Ovary (tissue), 3 donors: ENCODE results near the gene MMP3.
"Not testable (repeated sequence)": the region's sequence is repeated elsewhere in the genome, so short reads cannot be mapped to it uniquely, and the experiment has no call there.

Experiments used
- EP300 ChIP-seq: sonication (generic); formaldehyde crosslinking; IDR thresholded peaks from one replicate; pipeline ENCODE4 v1.6.1; 2017; ENCODE audit warnings: antibody characterized with exemption
- TF ChIP-seq, protein P1 (sequence below), 3 donors: fragments of 450-650 bp in 2 of 3; fragments of 200-600 bp in 1 of 3; IDR thresholded peaks; one replicate each; pipeline versions ENCODE4 v1.5.1 to v1.8.0; 2016 to 2022; ENCODE audit warnings: antibody characterized with exemption in 3 of 3, mild to moderate bottlenecking in 1 of 3
- donor health status: DM: no; HTN: no; CAD: no.

DNA sequence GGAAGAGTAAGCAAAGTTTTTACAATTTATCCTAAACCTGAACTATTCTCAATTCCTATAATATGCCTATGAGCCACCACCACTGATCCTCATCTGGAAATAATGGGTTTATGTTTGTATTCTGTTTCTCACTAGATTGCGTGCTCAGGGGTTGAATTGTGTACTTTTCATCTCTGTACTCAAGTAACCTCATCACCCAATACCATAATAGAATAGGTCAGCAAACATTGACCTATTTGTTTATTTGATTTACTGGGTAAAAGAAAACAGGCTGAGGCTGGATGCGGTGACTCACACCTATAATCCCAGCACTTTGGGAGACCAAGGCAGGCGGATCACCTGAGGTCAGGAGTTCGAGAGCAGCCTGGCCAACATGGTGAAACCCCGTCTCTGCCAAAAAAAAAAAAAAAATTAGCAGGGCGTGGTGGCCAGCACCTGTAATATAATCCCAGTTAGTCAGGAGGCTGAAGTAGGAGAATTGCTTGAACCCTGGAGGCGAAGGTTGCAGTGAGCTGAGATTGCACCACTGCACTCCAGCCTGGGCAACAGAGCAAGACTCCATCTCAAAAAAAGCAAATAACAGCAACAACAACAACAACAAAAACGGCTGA lies 26.1 kb upstream of the MMP3 start:
- TF ChIP-seq, protein P1, sequence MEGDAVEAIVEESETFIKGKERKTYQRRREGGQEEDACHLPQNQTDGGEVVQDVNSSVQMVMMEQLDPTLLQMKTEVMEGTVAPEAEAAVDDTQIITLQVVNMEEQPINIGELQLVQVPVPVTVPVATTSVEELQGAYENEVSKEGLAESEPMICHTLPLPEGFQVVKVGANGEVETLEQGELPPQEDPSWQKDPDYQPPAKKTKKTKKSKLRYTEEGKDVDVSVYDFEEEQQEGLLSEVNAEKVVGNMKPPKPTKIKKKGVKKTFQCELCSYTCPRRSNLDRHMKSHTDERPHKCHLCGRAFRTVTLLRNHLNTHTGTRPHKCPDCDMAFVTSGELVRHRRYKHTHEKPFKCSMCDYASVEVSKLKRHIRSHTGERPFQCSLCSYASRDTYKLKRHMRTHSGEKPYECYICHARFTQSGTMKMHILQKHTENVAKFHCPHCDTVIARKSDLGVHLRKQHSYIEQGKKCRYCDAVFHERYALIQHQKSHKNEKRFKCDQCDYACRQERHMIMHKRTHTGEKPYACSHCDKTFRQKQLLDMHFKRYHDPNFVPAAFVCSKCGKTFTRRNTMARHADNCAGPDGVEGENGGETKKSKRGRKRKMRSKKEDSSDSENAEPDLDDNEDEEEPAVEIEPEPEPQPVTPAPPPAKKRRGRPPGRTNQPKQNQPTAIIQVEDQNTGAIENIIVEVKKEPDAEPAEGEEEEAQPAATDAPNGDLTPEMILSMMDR (IDR thresholded peaks at IDR 0.05): not testable (repeated sequence)
- not testable (repeated sequence) for TF ChIP-seq EP300
